PC-3 (cell line): ENCODE data around the gene SOX4. TPM values are rescaled to one million over a fixed set of nuclear protein-coding genes. Genes with fewer than 3 reads are reported as not detected.

Experiments used
- ATAC-seq: fragments of 200-7000 bp; cut with Tn5 transposase; 2 replicates; pipeline ENCODE4 v1.9.1; 2020; ENCODE audit warnings: mild to moderate bottlenecking, moderate library complexity
- BruUV-seq: library from RNA; stranded (reverse); fragments of 400-500 nt; replicated peaks from 2 replicates; lab custom pipeline; 2021; lab: Mats Ljungman, UMichigan
- CTCF ChIA-PET: fragments of 300-600 bp; sonication (Branson Sonifier 250); formaldehyde crosslinking; loops from one replicate; lab custom pipeline; 2022; ENCODE audit warnings: antibody characterized with exemption; lab: Charles Lee
- POLR2A ChIA-PET: fragments of 300-600 bp; sonication (Branson Sonifier 250); formaldehyde crosslinking; loops from one replicate; lab custom pipeline; 2022; ENCODE audit warnings: antibody characterized with exemption; ENCODE audit not compliant: unreplicated experiment; lab: Charles Lee
- DNase-seq: peaks from one replicate; pipeline ENCODE4 v3.0.0-alpha.2; 2015
- H2AFZ ChIP-seq: fragments of 300-600 bp; sonication (generic); 2 replicates; pipeline ENCODE4 v1.6.0; 2016; ENCODE audit warnings: antibody characterized with exemption, low read length
- H3F3A ChIP-seq: fragments of 300-600 bp; sonication (generic); one replicate; pipeline ENCODE4 v1.6.0; 2017; ENCODE audit warnings: antibody characterized with exemption, low read length, control low read depth, mild to moderate bottlenecking; ENCODE audit not compliant: unreplicated experiment
- H3K27ac ChIP-seq: fragments of 300-600 bp; sonication (generic); 2 replicates; pipeline ENCODE4 v1.5.1; 2016; ENCODE audit warnings: mild to moderate bottlenecking, low read length
- H3K27me3 ChIP-seq: fragments of 300-600 bp; sonication (generic); 2 replicates; pipeline ENCODE4 v1.6.1; 2016; ENCODE audit warnings: low read length, mixed read lengths
- H3K36me3 ChIP-seq: fragments of 300-600 bp; sonication (generic); 2 replicates; pipeline ENCODE4 v1.6.1; 2016; ENCODE audit warnings: low read depth, mixed run types, low read length, mixed read lengths
- H3K4me1 ChIP-seq: fragments of 300-600 bp; sonication (generic); 2 replicates; pipeline ENCODE4 v1.5.1; 2016; ENCODE audit warnings: low read length; ENCODE audit not compliant: insufficient read depth
- H3K4me2 ChIP-seq: fragments of 300-600 bp; sonication (generic); 2 replicates; pipeline ENCODE4 v1.6.0; 2016; ENCODE audit warnings: low read length
- H3K4me3 ChIP-seq: fragments of 300-600 bp; sonication (generic); 2 replicates; pipeline ENCODE4 v1.5.1; 2016; ENCODE audit warnings: mild to moderate bottlenecking, low read length, mixed read lengths
- H3K79me2 ChIP-seq: fragments of 300-600 bp; sonication (generic); 2 replicates; pipeline ENCODE4 v1.6.1; 2017; ENCODE audit warnings: low read length, mixed read lengths
- H3K9ac ChIP-seq: fragments of 300-600 bp; sonication (generic); 2 replicates; pipeline ENCODE4 v1.6.0; 2016; ENCODE audit warnings: mild to moderate bottlenecking, low read length
- H3K9me2 ChIP-seq: fragments of 300-600 bp; sonication (generic); replicated peaks from 2 replicates; pipeline ENCODE4 v1.6.1; 2016; ENCODE audit warnings: mixed run types, low read length, mixed read lengths
- H3K9me3 ChIP-seq: fragments of 300-600 bp; sonication (generic); 2 replicates; pipeline ENCODE4 v1.6.1; 2016; ENCODE audit warnings: low read length, mixed read lengths
- H4K20me1 ChIP-seq: fragments of 300-600 bp; sonication (generic); 2 replicates; pipeline ENCODE4 v1.6.1; 2016; ENCODE audit warnings: low read length, mixed read lengths
- EZH2 ChIP-seq: fragments of 300-600 bp; sonication (generic); IDR thresholded peaks from one replicate; pipeline ENCODE4 v1.6.1; 2017; ENCODE audit warnings: antibody characterized with exemption, mild to moderate bottlenecking, low read length; ENCODE audit not compliant: unreplicated experiment
- EZH2phosphoT487 ChIP-seq: fragments of 300-600 bp; sonication (generic); IDR thresholded peaks from 2 replicates; pipeline ENCODE4 v1.6.1; 2018; ENCODE audit warnings: mild to moderate bottlenecking, antibody characterized with exemption, low read length, borderline replicate concordance
- intact Hi-C: fragments of 100-400 bp; cut with micrococcal nuclease; formaldehyde crosslinking; loops from 2 replicates; pipeline ENCODE4 v1.9.0; 2023
- total RNA-seq: library from RNA; depleted of rRNA; stranded (reverse); fragments of >200 nt; gene quantifications from 2 replicates; pipeline ENCODE4 v1.2.3, GENCODE V29; 2014
- TF ChIP-seq, protein P1 (sequence below): fragments of 300-600 bp; sonication (generic); conservative IDR thresholded peaks from 2 replicates; pipeline ENCODE4 v1.5.1; 2017; ENCODE audit warnings: antibody characterized with exemption, low read depth, mild to moderate bottlenecking, low read length

Gene SOX4
- total RNA-seq, 1 experiment from 2014 or later = 46.1 TPM

DNA sequence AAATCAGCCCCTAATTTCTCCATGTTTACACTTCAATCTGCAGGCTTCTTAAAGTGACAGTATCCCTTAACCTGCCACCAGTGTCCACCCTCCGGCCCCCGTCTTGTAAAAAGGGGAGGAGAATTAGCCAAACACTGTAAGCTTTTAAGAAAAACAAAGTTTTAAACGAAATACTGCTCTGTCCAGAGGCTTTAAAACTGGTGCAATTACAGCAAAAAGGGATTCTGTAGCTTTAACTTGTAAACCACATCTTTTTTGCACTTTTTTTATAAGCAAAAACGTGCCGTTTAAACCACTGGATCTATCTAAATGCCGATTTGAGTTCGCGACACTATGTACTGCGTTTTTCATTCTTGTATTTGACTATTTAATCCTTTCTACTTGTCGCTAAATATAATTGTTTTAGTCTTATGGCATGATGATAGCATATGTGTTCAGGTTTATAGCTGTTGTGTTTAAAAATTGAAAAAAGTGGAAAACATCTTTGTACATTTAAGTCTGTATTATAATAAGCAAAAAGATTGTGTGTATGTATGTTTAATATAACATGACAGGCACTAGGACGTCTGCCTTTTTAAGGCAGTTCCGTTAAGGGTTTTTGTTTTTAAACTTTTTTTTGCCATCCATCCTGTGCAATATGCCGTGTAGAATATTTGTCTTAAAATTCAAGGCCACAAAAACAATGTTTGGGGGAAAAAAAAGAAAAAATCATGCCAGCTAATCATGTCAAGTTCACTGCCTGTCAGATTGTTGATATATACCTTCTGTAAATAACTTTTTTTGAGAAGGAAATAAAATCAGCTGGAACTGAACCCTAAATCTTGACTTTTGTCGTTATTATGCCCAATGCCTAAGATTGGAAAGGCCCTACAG is 4.5 kb downstream of the SOX4 start:
- no peaks in the 10 kb centered on the region for H3F3A ChIP-seq
- peaks cover 23% of the 10 kb centered on the region for H3K36me3 ChIP-seq
- DNase-seq (peak; percentile 32), ATAC-seq (no peak)
- no peaks in the 10 kb centered on the region for H3K27me3 ChIP-seq
- peaks cover 64% of the 10 kb centered on the region for H3K79me2 ChIP-seq
- TF ChIP-seq, protein P1, sequence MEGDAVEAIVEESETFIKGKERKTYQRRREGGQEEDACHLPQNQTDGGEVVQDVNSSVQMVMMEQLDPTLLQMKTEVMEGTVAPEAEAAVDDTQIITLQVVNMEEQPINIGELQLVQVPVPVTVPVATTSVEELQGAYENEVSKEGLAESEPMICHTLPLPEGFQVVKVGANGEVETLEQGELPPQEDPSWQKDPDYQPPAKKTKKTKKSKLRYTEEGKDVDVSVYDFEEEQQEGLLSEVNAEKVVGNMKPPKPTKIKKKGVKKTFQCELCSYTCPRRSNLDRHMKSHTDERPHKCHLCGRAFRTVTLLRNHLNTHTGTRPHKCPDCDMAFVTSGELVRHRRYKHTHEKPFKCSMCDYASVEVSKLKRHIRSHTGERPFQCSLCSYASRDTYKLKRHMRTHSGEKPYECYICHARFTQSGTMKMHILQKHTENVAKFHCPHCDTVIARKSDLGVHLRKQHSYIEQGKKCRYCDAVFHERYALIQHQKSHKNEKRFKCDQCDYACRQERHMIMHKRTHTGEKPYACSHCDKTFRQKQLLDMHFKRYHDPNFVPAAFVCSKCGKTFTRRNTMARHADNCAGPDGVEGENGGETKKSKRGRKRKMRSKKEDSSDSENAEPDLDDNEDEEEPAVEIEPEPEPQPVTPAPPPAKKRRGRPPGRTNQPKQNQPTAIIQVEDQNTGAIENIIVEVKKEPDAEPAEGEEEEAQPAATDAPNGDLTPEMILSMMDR = no peak
- TF ChIP-seq EZH2phosphoT487 (no peak), EZH2 (no peak)
- no peak overlapping the region for H3K27ac ChIP-seq
- CTCF ChIA-PET = no interaction called here
- H3K9me3 ChIP-seq = no peaks in the 10 kb centered on the region
- H3K9me2 ChIP-seq = no peaks in the 10 kb centered on the region
- POLR2A ChIA-PET = interaction anchor here (0.6 to 0.7 kb wide), 2 partner anchors 491 to 651 kb away, joined by 3 to 4 read pairs; no protein-coding TSS in a partner anchor
- H3K4me1 ChIP-seq = peaks cover 17% of the 10 kb centered on the region
- H3K4me3 ChIP-seq = peak overlapping the region; percentile 99
- intact Hi-C loops = loop anchor here (2.0 to 10.0 kb wide), 9 partner anchors 141 to 1817 kb away; no protein-coding TSS in a partner anchor
- peak overlapping the region; percentile 91 for H3K9ac ChIP-seq
- H2AFZ ChIP-seq = peak overlapping the region; percentile 51
- peak overlapping the region; percentile 94 for H3K4me2 ChIP-seq
- BruUV-seq = no TSS peak
- H4K20me1 ChIP-seq = peaks cover 34% of the 10 kb centered on the region

DNA sequence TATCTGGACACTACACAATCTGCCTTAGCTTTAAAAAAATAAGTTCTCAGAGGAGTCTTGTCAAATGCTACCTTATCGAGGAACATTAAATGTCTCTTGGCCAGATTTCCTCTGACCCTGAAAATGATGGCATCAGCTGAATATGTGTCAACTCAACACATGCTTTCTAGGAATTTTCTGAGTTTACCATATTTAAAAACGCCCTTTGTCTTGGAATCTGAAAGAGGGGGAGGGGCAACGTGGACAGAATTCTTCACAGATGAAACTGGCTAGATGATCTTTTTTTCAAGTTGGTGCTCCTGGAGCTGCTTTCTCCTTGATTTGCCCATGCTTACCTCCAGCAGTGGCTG is 5.1 kb downstream of the SOX4 start:
- H3K27me3 ChIP-seq = no peaks in the 10 kb centered on the region
- no peaks in the 10 kb centered on the region for H3K9me2 ChIP-seq
- H2AFZ ChIP-seq = no peak overlapping the region
- peak overlapping the region; percentile 94 for H3K4me2 ChIP-seq
- H3F3A ChIP-seq = no peaks in the 10 kb centered on the region
- intact Hi-C loops = loop anchor here (5.0 to 10.0 kb wide), 8 partner anchors 224 to 1816 kb away; no protein-coding TSS in a partner anchor
- ATAC-seq (no peak), DNase-seq (peak; percentile 19)
- no peak overlapping the region for H3K27ac ChIP-seq
- peak overlapping the region; percentile 99 for H3K4me3 ChIP-seq
- peaks cover 62% of the 10 kb centered on the region for H3K79me2 ChIP-seq
- CTCF ChIA-PET = no interaction called here
- H4K20me1 ChIP-seq = peaks cover 34% of the 10 kb centered on the region
- TF ChIP-seq, protein P1 = no peak
- TF ChIP-seq EZH2phosphoT487 (no peak), EZH2 (no peak)
- POLR2A ChIA-PET = interaction anchor here (0.6 to 0.7 kb wide), 2 partner anchors 490 to 650 kb away, joined by 3 to 4 read pairs; no protein-coding TSS in a partner anchor
- peaks cover 15% of the 10 kb centered on the region for H3K4me1 ChIP-seq
- H3K9ac ChIP-seq = peak overlapping the region; percentile 91; the same call in 1 of the 2 replicates
- H3K9me3 ChIP-seq = no peaks in the 10 kb centered on the region
- H3K36me3 ChIP-seq = peaks cover 23% of the 10 kb centered on the region
- no TSS peak for BruUV-seq
